Stimulated activated CD4-positive, alpha-beta T cell treated with anti-CD3 and anti-CD28 coated beads, Interleukin-2, amount 100 ng/mL, for 24 hours (primary cell): Measurements from ENCODE around the gene SHB.

ENCODE experiments used
- DNase-seq, 2 donors: peaks; one replicate each; pipeline ENCODE4 v3.0.0-alpha.2; 2020

Gene SHB

GRCh38 chr9:37986001-37986400 is 83.0 kb downstream of the SHB start:
- DNase-seq = no peak

GRCh38 chr9:37984672-37985611 is 84.1 kb downstream of the SHB start:
- no peak for DNase-seq

DNA sequence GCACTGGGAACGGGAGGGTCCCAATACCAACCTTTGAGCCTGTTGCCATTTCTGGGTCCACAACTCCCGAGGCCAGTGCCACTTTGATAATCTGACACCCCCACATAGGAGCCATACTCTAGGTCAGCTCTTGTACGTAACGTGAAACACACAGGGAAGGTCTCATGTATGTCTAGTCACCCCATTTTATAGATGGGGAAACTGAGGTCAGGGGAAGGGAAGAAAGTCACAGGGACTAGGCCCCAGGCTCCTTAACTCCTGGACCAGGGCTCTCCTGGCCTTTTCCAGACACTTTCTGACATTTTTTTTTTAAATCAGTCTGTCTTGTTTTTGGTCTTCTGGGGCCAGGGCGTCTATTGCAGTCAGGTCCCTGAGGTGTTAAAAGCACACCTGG is 84.8 kb downstream of the SHB start:
- no peak for DNase-seq

DNA sequence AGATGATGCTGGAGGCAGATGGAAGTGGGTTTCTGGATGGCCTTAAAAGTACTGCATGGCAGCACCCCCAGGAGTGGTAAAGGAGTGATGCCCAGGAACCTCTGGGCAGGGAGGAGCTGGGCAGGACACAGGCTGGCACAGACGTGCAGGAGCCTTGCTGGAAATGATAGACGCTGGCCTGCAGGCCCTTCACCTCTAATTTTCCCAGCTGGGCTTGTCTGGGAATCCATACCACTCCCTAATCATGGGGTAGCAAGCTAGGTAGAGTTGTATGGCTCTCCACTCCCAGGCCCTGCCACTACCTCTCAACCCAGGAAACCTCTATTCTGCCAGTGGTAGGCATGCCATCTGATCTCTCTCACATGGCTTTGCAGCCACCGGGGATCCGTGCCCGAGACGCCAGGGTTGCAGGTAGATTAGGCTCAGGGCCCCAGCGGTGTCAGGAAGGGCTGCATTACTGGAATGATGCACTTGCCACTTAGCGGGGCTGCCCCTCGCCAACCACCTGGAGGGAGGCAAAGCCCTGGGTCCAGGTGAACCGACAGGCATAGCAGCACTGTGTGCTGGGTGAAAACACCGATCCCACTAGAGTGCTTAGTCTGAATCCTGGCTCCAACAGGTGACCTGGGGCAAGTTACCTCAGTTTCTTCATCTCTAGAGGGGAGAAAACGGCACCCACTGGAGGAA is 85.5 kb downstream of the SHB start:
- DNase-seq = no peak

GRCh38 chr9:37979844-37980243 is 89.2 kb downstream of the SHB start:
- no peak for DNase-seq

DNA sequence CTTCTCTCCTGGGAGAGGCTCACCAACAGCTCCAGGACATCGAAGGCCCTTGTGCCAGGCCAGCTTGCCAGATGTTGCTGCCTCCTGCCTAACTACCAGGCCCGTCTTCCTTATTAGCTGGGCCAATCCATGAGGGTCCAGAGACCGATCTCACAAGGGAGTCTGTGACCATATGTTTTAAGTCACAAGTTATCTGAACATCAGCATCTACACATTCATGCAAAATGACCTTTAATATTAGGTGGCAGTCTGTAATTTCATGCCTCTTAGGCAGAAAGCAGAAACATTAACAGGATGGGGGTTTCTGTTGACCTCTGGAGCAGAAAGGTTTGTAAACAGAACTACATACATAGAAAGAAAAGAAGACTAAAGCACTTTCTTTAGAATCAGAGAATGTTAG is 90.0 kb downstream of the SHB start:
- DNase-seq = no peak

- no peak for DNase-seq
These were observed 90.6 kb downstream of the SHB start for GRCh38 chr9:37978481-37978864.

DNA sequence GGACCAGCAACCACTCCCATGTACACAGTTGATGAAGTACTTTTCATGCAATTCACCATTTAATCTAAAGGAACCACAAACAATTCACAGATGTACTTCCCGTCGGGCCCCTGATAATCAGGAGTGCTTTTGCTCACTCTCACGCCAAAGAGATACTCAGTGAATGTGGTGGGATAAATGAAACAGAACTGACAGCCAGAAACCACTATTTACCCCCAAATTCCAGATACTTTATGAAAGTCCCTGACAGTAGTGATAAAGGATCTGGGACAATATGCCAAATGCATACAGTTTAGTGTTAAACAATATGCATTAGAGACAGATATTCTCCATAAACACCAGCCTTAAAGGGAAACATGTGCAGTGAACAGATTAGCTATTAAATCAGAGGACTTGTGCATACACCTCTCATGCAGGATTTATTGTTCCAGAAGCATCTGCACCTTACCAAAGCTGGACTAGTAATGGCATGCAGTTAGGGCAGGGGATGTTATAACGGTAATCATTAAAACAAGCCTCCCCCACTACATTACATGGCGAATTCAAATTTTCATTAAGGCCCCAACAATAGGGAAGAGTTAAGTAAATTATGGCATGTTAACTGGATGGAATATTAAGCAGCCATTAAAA is 91.1 kb downstream of the SHB start:
- no peak for DNase-seq

- DNase-seq = no peak
These were observed 92.1 kb downstream of the SHB start for GRCh38 chr9:37976714-37977477.

DNA sequence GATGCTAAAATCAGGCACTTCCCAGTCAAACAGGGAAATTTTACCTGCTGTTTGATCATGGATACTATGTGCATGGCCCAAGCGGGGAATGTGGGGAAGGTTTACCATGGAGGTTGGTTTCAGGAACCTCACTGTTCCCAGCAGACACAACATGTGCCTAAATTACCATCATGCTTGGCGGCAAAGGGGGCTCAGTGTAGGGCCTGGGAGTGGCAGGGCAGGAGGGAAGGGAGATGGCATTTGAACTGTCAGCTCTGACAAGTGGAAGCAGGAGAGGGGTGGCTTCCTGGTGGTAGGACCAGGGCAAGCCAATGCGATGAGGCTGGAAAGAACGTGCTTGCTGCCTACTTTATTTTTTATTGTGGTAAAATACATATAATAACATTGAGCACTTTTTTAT is 93.4 kb downstream of the SHB start:
- DNase-seq = no peak

DNA sequence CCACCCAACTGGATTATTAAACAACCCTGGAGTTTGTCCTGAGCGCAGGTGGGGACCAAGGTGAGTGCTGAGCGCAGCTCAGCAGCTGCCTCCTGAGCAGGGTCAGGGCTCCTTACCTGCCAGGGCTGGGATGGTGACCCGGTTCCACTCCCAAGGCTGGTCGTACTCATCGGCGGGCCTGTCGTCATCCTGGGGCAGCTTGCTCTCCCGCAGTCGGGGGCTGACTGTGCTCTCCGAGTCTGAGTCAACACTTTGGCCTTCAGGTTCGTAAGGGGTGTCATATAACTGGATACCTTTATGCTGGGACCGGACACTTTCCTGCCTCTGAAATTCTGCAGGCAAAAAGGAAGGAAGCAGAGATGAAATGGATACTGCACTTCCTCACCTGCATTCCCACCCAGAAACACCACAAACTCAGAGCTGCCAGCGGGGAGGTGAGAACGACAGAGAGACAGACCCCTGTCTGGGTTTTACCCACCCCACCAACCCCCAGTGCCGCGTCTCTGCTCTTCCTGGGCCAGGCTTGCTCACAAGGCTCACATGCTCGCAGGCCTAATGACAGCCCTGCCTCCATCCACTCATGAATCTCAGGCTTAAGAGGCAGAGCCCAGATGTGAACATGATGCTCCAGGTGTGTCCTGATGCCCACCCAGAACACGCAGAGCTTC is 94.4 kb downstream of the SHB start:
- no peak for DNase-seq

- no peak for DNase-seq
These were observed 96.6 kb downstream of the SHB start for GRCh38 chr9:37972351-37972848.

DNA sequence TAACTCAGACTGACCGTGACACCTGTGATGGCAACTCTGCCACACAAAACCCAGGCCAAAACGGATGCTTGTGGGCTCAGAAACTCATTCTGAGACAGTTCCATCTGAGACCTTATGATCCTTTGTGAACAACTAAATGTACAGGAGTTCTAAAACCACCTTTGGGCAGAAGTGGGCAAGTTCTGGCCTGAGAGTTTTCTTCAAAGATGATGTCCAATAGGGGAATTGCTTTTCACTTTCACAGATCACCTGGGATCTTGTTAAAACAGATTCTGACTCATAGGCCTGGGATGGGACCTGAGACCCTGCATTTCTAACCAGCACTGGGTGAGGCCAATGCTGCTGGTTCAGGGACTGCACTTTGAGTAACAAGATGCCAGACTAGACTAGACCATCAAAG is 97.3 kb downstream of the SHB start:
- DNase-seq = no peak

DNA sequence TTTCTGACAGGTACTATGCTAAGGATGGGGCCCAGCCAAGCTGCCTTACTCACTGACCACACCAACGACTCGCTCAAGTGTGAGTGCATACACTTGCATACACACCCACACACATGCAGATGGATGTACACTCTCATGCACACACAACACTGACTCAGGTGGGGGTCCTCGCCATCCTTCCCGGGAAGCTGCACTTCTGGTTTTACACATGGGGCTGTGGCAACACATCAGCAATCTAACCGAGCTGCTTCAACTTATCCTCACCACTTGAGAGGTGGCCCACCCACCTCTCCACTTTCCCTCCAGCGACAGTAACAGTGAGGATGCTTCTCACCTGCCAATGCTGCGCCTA is 97.9 kb downstream of the SHB start:
- no peak for DNase-seq

DNA sequence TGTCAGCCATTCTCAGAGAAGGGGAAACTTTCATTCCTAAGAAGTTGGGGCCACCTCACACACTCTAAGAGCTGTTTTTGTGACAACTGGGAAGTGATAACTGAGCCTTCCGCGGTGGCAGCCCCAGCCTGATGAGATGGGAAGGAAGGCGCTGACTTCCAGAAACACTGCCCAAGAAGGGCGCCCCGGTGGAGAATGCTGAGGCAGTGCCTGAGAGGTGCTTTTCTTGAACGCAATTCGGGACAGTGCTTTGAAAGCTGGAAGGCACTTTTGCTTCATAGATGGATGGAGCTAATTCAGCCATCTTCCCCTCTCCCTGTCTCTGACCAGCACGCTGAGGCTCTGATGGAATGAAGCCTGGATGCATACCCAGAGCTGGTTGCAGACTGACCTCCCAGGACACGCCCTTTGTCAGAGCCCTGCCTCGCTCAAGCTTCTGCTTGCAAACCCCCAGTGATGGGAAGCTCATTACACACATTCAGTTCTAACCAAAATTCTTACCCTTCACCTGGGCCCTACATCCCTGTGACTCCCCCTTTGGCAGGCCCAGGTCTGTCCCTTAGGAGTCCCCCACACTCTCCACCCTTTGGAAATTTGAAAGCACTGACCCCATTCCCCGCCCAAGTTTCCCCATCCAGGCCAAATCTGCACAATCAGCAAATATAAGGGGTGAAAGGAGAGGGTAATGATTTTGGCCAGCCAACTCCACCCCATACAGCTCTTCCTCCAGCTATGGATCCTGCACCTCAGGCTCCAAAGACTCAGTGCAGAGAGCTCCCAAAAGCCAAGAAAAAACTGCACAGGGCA is 98.5 kb downstream of the SHB start:
- no peak for DNase-seq

GRCh38 chr9:37969558-37970300 is 99.3 kb downstream of the SHB start:
- no peak for DNase-seq

DNA sequence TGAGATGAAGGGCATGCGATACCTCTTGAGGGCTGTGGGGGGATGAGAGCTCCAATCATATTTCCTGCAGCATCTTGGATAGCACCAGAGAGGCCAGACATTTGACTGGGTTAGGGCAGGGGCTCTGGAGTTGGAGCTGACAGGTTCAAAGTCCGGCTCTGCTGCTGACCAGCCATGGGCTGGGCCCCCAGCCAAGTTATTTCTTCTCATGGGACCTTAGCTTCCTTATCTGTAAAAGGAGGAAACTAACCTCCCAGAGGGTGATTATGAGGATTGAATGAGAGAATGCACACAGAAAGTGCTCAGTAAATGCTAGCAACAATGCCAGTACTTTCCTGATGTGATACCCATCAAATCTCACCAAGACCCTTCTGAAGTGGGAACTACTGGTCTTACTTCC is 99.9 kb downstream of the SHB start:
- DNase-seq = no peak

GRCh38 chr9:37968228-37968701 is 100.8 kb downstream of the SHB start:
- DNase-seq = no peak

GRCh38 chr9:37967761-37968080 is 101.3 kb downstream of the SHB start:
- no peak for DNase-seq

DNA sequence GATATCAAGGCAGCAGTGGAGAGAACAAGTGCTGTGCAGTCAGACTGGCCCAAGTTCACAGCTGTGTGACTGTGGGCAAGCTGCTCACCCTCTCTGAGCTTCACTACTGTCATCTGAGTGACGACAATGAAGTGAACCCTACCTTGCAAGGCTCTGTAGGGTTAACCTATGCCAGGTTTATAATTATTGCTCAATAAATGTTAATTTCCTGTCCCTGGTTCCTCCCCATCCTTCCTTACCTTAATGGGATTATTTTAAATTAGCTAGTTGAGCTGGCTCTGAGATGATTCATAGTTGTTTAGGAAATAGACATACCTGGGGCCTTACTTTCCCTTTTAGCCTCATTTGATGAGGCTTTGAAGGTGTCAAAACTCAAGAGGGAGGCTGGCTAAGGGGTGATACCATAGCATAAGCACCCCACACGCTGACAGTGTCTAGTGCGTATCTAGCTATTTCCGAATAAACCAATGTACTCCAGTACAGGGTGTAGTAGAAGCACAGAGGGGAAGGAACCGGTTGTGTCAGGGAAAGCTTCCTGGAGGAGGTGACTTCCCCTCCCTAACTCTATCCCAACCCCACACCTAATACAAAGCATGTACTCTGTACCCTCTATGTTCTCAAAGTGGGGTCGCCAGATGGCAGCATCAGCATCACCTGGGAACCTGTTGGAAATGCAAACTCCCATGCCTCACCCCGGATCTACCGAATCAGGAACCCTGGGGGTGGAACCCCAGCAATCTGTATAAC is 101.8 kb downstream of the SHB start:
- DNase-seq = no peak
